ENCODE results near the gene CAMTA1.
A peak's percentile ranks its signal among the peaks of the same experiment; 100 is the strongest.

CAMTA1 gene

GRCh38 chr1:7642418-7642704 is 857.1 kb downstream of the CAMTA1 start:
- no peak for DNase-seq (ENCODE audit: low read depth)
- no peak overlapping the region for H3K4me3 ChIP-seq (ENCODE audit: low read length)
- TF ChIP-seq, protein P1, sequence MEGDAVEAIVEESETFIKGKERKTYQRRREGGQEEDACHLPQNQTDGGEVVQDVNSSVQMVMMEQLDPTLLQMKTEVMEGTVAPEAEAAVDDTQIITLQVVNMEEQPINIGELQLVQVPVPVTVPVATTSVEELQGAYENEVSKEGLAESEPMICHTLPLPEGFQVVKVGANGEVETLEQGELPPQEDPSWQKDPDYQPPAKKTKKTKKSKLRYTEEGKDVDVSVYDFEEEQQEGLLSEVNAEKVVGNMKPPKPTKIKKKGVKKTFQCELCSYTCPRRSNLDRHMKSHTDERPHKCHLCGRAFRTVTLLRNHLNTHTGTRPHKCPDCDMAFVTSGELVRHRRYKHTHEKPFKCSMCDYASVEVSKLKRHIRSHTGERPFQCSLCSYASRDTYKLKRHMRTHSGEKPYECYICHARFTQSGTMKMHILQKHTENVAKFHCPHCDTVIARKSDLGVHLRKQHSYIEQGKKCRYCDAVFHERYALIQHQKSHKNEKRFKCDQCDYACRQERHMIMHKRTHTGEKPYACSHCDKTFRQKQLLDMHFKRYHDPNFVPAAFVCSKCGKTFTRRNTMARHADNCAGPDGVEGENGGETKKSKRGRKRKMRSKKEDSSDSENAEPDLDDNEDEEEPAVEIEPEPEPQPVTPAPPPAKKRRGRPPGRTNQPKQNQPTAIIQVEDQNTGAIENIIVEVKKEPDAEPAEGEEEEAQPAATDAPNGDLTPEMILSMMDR (conservative IDR thresholded peaks at IDR 0.05; ENCODE audit: low read length), result no peak

GRCh38 chr1:7642781-7643529 is 857.7 kb downstream of the CAMTA1 start:
- peak; percentile 23 for DNase-seq (ENCODE audit: low read depth)
- TF ChIP-seq, protein P1 (conservative IDR thresholded peaks at IDR 0.05; ENCODE audit: low read length), result no peak
- no peak overlapping the region for H3K4me3 ChIP-seq (ENCODE audit: low read length)

DNA sequence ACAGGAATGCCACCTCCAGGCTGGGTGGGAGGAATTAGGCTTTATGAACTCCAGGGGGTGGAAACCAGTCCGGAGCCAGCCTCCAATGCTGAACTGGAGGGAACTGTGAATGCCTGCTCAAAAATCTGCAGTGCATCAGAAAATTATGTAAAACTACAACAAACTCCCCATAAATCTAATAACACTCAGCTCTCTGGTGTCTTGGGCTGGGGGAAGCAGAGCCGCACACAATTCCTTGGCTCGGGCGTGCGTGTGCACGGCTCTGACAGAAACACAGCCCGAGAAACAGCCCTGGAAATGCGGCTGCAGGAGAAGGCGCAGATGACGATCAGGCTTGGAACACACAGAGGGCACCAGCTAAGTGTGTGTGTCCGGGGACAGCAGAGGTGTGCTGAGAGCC is 858.3 kb downstream of the CAMTA1 start:
- peak; percentile 8 for DNase-seq (ENCODE audit: low read depth)
- TF ChIP-seq, protein P1 (conservative IDR thresholded peaks at IDR 0.05; ENCODE audit: low read length), result no peak
- no peak overlapping the region for H3K4me3 ChIP-seq (ENCODE audit: low read length)

DNA sequence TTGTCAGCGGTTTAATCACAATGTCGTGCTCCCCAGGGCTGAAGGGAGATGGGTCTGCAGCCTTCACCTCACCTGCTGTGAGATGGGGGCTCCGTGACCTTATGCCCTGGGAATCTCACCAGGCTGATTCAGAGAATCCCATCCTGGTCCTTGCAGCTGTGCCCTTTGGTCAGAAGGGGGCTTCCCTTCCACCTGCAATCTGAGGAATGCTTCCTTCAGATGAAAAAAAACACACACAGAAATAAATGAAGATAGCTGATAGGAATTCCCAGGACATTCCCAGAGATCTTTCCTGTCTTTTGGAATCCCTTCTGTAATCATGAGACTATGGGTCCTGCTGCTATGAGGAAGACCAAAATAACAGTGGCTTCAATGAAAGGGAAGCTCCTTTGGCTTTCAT is 858.8 kb downstream of the CAMTA1 start:
- no peak overlapping the region for H3K4me3 ChIP-seq (ENCODE audit: low read length)
- TF ChIP-seq, protein P1 (conservative IDR thresholded peaks at IDR 0.05; ENCODE audit: low read length), result no peak
- DNase-seq (ENCODE audit: low read depth), result no peak

DNA sequence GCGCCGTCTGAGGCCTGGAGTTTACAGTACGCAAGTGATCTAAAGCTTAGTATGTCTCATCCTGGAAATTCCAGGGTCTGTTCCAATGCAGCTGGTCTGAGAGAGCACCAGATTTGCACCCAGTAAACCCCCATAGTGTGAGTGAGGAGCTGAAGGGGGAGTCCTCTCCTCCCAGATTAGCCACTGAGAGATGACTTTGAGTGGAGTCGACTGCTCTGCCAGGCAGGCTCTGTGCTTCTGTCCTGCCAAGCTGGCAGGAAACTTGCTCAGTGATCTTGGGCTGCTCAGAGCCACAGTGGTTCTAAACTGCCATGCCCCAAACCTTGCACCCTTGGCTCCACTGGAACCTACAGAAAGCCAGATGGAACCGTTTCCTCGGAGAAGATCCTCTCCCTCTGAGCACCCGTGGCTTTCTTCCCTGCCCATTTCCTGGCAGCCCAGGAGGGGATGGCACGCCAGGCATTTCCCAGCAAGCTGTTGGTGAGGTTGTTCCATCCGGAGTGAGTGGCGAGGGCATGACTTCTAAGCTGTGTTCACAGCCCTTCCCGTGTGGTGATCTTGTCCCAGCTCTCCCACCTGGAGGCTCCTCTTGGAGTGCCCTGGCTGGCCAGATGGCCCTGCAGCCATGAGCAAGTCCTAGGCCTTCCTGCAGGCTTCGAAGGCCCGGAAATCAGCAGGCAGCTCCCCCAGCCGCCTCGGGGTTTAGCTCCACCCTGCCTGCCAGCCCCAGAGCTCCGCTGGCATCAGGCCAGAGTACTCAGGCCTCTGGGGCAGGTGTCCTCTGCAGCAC is 859.9 kb downstream of the CAMTA1 start:
- H3K4me3 ChIP-seq (ENCODE audit: low read length), result no peak overlapping the region
- TF ChIP-seq, protein P1 (conservative IDR thresholded peaks at IDR 0.05; ENCODE audit: low read length), result no peak
- DNase-seq (ENCODE audit: low read depth), result no peak

DNA sequence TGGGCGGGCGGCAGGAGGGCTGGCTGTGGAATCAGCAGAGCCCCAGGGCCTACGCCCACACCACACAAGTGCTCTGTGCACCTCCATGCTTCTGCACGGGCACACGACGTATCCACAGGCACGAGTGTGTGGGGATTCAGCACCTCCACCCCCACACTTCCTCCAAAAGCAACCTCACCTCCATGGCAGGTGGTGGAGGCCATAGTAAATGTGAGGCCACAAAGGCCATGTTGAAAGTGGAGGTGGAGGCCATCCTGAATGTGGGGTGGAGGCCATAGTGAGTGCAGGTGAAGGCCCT is 860.4 kb downstream of the CAMTA1 start:
- no peak overlapping the region for H3K4me3 ChIP-seq (ENCODE audit: low read length)
- TF ChIP-seq, protein P1 (conservative IDR thresholded peaks at IDR 0.05; ENCODE audit: low read length), result no peak
- no peak for DNase-seq (ENCODE audit: low read depth)

- TF ChIP-seq, protein P1 (conservative IDR thresholded peaks at IDR 0.05; ENCODE audit: low read length), result no peak
- no peak for DNase-seq (ENCODE audit: low read depth)
- H3K4me3 ChIP-seq (ENCODE audit: low read length), result no peak overlapping the region
These were observed 860.9 kb downstream of the CAMTA1 start for GRCh38 chr1:7646164-7646563.
